ENCODE results near the gene TMEM17.

Gene TMEM17

DNA sequence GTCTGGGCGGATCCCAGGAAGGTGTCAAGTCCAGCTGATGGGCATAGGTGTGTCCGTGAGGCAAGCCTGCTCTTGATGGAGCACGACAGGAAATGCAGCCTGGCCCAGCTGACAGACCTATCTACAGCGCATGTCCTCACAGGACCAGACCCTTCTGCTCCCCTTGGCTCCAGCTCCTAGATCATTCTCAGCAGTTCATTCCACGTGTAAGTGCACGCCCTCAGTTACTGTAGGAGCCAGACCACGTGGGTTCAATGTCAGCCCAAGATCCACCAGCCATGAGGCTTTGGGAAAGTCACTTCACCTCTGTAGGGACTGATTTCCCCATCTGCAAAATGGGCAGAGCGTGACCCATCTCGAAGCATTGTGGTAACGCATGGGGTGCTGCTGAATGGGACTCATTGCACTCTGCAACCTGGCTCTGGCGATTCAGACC, 47.8 kb downstream of the TMEM17 start:
- no peak for DNase-seq (ENCODE audit: insufficient read length, low spot score)
- FAIRE-seq, result peak; percentile 4

GRCh38 chr2:62457556-62457955, 48.4 kb downstream of the TMEM17 start:
- no peak for DNase-seq (ENCODE audit: insufficient read length, low spot score)

DNA sequence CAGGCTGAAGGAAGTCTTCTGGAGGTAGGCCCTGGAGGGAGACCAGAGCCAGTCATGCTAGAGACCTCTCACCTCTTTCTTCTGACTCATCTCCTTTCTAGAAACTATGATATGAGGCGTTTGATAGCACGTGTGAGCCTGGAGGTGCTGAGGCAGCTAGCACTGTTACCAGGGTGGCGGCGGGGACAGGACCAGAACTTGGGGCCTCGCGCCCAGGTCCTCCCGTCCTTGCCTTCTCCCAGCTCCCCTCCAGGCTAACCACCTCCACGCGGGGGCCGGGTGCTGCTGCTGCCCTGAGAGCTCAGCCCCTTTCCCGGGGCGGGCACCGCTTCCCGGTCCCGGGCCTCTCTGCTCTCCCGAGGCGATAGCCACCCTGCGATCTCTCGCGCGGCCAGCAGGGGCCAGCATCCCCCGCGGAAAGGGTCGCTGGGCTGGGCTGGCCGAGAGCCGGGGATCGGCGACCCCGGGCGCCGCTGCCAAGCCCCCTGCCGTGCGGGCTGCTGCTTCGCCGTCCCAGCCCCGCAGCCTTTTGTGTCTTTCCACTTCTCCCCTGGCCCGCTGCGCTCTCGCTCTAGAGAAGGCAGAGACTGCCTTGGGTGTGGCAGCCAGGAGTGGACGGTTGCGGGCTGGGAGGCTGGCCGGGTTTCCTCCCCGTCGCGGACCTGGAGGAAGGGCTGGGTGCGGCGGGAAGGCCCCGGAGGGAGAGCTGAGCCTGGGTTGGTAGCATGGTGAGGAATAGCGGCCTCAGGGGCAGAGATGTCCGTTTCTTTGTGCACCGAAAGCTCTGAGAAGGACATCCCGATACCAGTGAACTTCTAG, 49.1 kb downstream of the TMEM17 start:
- peak; percentile 78 for FAIRE-seq

More at GRCh38 chr2:62457556-62457955, 48.4 kb downstream of the TMEM17 start:
- FAIRE-seq, result no peak

DNA sequence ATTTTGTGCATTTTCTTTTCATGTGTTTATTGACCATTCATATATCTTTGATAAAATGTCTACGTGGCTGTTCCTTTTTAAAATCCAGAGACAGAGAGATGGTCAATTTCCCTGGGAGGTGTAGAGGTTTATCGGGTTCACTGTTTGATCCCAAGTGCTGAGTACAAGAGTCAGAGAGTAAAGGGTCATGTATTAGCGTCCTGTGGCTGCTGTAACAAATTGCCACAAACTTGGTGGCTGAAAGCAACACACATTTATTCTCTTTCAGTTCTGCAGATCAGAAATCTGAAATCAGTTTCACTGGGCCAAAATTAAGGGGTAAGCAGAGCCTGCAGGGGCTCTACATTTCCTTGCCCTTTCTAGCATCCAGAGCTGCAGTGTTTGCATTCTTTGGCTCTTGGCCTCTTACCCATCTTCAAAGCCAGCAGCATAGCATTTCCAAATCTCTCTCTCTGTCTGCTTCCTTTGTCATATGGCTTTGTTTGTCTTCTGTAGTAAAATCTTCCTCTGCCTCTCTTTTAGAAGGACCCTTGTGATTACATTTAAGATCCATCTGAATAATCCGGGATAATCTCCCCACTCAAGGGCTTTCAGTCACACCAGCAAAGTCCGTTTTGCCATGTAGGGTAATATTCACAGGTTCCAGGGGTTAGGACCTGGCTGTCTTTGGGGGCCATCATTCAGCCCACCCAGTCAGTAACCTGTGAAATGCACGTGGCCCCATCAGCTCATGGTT, 49.9 kb downstream of the TMEM17 start:
- no peak for FAIRE-seq
- no peak for DNase-seq (ENCODE audit: insufficient read length, low spot score)

More for the DNA sequence above, 49.1 kb downstream of the TMEM17 start:
- DNase-seq (ENCODE audit: insufficient read length, low spot score), result peak; percentile 86

- FAIRE-seq (no peak), DNase-seq (ENCODE audit: insufficient read length, low spot score) (no peak)
Measured at GRCh38 chr2:62453955-62454354, 52.0 kb downstream of the TMEM17 start.

DNA sequence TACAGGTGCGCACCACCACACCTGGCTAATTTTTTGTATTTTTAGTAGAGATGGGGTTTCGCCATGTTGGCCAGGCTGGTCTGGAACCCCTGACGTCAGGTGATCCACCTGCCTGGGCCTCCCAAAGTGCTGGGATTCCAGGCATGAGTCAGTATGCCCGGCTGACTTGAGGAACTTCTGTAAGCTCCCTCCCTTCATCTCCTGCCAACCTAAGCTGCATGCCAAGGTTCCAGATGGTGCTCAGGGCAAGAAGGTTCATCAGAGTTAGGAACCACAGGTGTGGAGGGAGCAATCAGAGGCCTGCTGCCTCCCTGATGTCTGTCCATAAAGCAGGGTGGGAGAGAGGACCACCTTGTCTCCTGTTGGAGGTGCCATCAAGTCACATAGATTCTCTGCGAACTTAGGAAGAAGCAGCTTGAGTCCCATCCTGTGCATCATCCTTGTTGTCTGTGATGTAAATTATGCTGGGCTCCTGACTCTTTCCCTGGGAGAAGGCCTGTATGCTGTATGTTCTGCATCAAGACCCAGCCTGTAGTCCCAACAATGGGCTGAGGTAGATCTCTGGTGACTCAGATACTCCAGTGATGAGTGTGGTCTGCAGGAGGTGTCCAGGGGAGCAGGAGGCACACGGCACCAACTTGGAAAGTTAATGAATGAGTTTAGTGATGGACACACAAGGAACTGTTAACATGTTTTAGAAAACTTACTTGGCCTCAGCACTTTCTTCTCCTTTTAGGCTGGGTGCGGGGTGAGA, 53.1 kb downstream of the TMEM17 start:
- no peak for FAIRE-seq
- no peak for DNase-seq (ENCODE audit: insufficient read length, low spot score)

DNA sequence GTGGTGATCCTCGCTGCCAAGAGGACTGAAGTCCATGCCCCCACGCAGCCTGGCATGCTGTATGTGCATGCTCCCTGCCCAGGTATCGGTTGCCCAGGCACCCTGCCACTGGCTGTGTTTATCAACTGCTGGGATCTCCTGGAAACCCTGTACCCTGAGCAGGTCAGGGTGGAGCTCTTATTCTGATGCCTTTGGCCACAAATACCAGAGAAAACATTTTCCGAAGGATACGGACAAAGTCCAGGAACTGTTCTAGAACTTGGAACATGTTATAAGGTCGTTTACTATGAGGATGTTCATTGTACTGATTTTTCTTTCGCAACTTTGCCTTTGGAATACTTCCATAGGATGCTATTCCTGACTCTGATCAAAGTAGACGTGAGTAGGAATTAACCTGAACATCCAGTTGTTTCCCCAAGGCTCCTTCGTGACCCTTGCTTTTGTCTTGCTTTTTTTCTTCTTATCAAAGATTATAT, 55.2 kb downstream of the TMEM17 start:
- FAIRE-seq (no peak), DNase-seq (ENCODE audit: insufficient read length, low spot score) (no peak)
